ENCODE measurements around the gene PPP1R14C. TPM values are rescaled to one million over a fixed set of nuclear protein-coding genes. Genes with fewer than 3 reads are reported as not detected.

Gene PPP1R14C
- total and polyA plus RNA-seq, 2 of the 13 experiments (the other 11 are each of a cell fraction or from before 2014, with no cell fraction given) = not detected

DNA sequence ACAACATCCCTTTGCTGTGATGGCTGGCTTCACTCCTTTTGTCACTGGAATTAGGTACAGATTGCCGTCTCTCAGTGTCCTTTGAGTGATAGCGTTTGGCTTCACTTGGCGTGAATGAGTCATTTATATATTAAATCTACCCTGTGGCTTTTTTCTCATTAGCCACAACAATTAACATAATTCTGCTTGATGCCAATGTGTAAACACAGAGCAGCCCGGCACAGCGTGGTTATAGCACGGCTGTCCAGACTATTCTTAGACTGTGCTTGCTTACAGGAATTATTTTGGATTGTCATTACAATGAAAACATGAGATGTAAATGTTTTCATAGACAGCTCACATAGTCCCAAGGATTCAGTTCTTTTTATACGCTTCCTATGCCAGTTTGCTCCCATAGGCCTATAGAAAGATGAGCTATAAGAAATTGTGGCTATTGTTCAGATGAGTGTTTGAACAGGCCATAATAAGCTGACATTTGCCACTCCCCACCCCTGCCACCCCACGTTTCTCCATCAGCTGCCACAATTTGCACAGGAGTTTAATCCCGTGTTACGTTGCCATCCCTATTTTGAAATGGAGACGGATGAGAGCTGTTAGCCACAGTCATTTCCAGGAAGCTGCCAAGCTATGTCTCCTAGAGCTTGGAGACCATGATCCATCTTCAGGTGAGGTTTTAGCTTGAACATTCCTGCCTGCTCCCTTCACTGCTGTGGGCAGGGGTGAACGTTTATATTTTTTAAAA, 65.9 kb downstream of the PPP1R14C start:
- peaks cover 1 to 2% of the 10 kb centered on the region in 2 experiments; a peak in 3 of 5 replicates for H3K27me3 ChIP-seq (ENCODE audit: control insufficient read depth in 1 of 2, insufficient read depth in 2 of 2, low read length in 2 of 2)
- H2AFZ ChIP-seq (ENCODE audit: low read length) = no peak overlapping the region
- no peak overlapping the region for H3K4me3 ChIP-seq (replicated peaks in 1 of 3; ENCODE audit: insufficient read depth in 1 of 3, low read depth in 2 of 3, low read length in 3 of 3)
- ChIA-PET POLR2A (no interaction called here), CTCF (ENCODE audit: low intra/inter-chr PET ratio, low total read pairs) (no interaction called here)
- no peak overlapping the region for H3K4me2 ChIP-seq (ENCODE audit: low read depth, low read length)
- in situ Hi-C loops (cut with HindIII; ENCODE audit: extremely low pct_ligation_motif_present, low pct_unique_long_range_greater_than_20kb) (no loop called here), intact Hi-C loops (cut with micrococcal nuclease; ENCODE audit: unreplicated experiment) (no loop called here)
- 46% methylated on average over 12 of the region's 12 CpGs for WGBS (ENCODE audit: low lambda C conversion rate)
- H3K36me3 ChIP-seq (replicated peaks in 1 of 2; ENCODE audit: control insufficient read depth in 1 of 2, insufficient read depth in 2 of 2, low read length in 2 of 2) = no peaks in the 10 kb centered on the region
- no peaks in the 10 kb centered on the region for H3K9me3 ChIP-seq (ENCODE audit: low read length)
- TF ChIP-seq, protein P1, sequence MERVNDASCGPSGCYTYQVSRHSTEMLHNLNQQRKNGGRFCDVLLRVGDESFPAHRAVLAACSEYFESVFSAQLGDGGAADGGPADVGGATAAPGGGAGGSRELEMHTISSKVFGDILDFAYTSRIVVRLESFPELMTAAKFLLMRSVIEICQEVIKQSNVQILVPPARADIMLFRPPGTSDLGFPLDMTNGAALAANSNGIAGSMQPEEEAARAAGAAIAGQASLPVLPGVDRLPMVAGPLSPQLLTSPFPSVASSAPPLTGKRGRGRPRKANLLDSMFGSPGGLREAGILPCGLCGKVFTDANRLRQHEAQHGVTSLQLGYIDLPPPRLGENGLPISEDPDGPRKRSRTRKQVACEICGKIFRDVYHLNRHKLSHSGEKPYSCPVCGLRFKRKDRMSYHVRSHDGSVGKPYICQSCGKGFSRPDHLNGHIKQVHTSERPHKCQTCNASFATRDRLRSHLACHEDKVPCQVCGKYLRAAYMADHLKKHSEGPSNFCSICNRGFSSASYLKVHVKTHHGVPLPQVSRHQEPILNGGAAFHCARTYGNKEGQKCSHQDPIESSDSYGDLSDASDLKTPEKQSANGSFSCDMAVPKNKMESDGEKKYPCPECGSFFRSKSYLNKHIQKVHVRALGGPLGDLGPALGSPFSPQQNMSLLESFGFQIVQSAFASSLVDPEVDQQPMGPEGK (CRISPR knock-in tag; IDR thresholded peaks at IDR 0.05) = no peak
- TF ChIP-seq ZNF879 (CRISPR knock-in tag; IDR thresholded peaks at IDR 0.05) = no peak
- TF ChIP-seq MAZ (IDR thresholded peaks at IDR 0.05; ENCODE audit: borderline replicate concordance, low read depth, low read length) = no peak
- TF ChIP-seq MAZ (CRISPR knock-in tag; IDR thresholded peaks at IDR 0.05; ENCODE audit: low read depth) = no peak
- TF ChIP-seq ZNF691 (CRISPR knock-in tag; IDR thresholded peaks at IDR 0.05; ENCODE audit: borderline replicate concordance, low read depth) = no peak
- no peak for TF ChIP-seq ZNF546 (CRISPR knock-in tag; conservative IDR thresholded peaks at IDR 0.05)
- no peak for TF ChIP-seq ZNF230 (CRISPR knock-in tag; IDR thresholded peaks at IDR 0.05)
- TF ChIP-seq SMC3 (IDR thresholded peaks at IDR 0.05; ENCODE audit: low read length) = no peak
- TF ChIP-seq E2F2 (CRISPR knock-in tag; IDR thresholded peaks at IDR 0.05; ENCODE audit: borderline replicate concordance) = no peak
- no peak for TF ChIP-seq ZBTB42 (CRISPR knock-in tag; IDR thresholded peaks at IDR 0.05)
- TF ChIP-seq ZNF549 (CRISPR knock-in tag; IDR thresholded peaks at IDR 0.05) = no peak
- no peak for TF ChIP-seq NFE2L1 (CRISPR knock-in tag; IDR thresholded peaks at IDR 0.05; ENCODE audit: borderline replicate concordance)
- no peak for TF ChIP-seq SKI (IDR thresholded peaks at IDR 0.05; ENCODE audit: partially characterized antibody)
- H3K79me2 ChIP-seq (ENCODE audit: insufficient read depth, low read length) = no peaks in the 10 kb centered on the region
- H4K20me1 ChIP-seq (ENCODE audit: insufficient read depth, low read length) = no peaks in the 10 kb centered on the region
- DNase-seq (ENCODE audit: low spot score) = no peak
- BruUV-seq (replicated peaks) = no TSS peak
- H3K4me1 ChIP-seq (ENCODE audit: insufficient read depth, low read length) = no peaks in the 10 kb centered on the region
- no peak for ATAC-seq
- FAIRE-seq = no peak
- H3K9ac ChIP-seq (ENCODE audit: insufficient read depth, low read depth, low read length) = no peak overlapping the region
- no peak overlapping the region for H3K27ac ChIP-seq (ENCODE audit: extremely low read length, insufficient read depth, low read length)

Data from HepG2 (cell line).